K562 (cell line): Measurements from ENCODE around the gene DET1. TPM values are rescaled to one million over a fixed set of nuclear protein-coding genes. Genes with fewer than 3 reads are reported as not detected.

Experiments
- CBFB ChIP-seq: sonication (generic); formaldehyde crosslinking; IDR thresholded peaks from 2 replicates; pipeline ENCODE4 v1.4.0; 2020; ENCODE audit warnings: mild to moderate bottlenecking, missing genetic modification reagents
- FOXA1 ChIP-seq: fragments of 450-650 bp; IDR thresholded peaks from 2 replicates; pipeline ENCODE4 v1.6.1; 2016; ENCODE audit warnings: mild to moderate bottlenecking, borderline replicate concordance
- FUS ChIP-seq: fragments of 200-400 bp; formaldehyde crosslinking; optimal IDR thresholded peaks from 2 replicates; pipeline ENCODE3; 2017; ENCODE audit warnings: low read depth, low read length
- HMG20A ChIP-seq: fragments of 450-650 bp; formaldehyde crosslinking; conservative IDR thresholded peaks from 2 replicates; pipeline ENCODE4 v1.4.0; 2020; ENCODE audit warnings: mild to moderate bottlenecking, mixed read lengths
- KDM4B ChIP-seq, 2 experiments: fragments of 450-650 bp in 1 of 2; sonication (generic) in 1 of 2; IDR thresholded peaks; 2 replicates each; pipeline ENCODE4 v1.6.1; 2016 to 2017; ENCODE audit warnings: borderline replicate concordance in 2 of 2, antibody characterized with exemption in 1 of 2, low read depth in 1 of 2, mild to moderate bottlenecking in 1 of 2
- KLF13 ChIP-seq: fragments of 450-650 bp; IDR thresholded peaks from 2 replicates; pipeline ENCODE4 v1.6.1; 2016; ENCODE audit warnings: missing genetic modification characterization, low read depth, mild to moderate bottlenecking, missing compliant biosample characterization, moderate library complexity, borderline replicate concordance
- MCM2 ChIP-seq: fragments of 450-650 bp; IDR thresholded peaks from 2 replicates; pipeline ENCODE4 v1.6.1; 2017; ENCODE audit warnings: low read depth, mild to moderate bottlenecking
- NCOR1 ChIP-seq: fragments of 450-650 bp; IDR thresholded peaks from 2 replicates; pipeline ENCODE4 v1.6.1; 2016; ENCODE audit warnings: mild to moderate bottlenecking, moderate library complexity
- RBM34 ChIP-seq: fragments of 200-400 bp; formaldehyde crosslinking; IDR thresholded peaks from 2 replicates; pipeline ENCODE4 v1.6.1; 2018; ENCODE audit warnings: low read length, borderline replicate concordance; ENCODE audit not compliant: insufficient read depth
- SMARCA4 ChIP-seq: fragments of 450-650 bp; IDR thresholded peaks from 2 replicates; pipeline ENCODE4 v1.6.1; 2016
- SRSF1 ChIP-seq: fragments of 200-400 bp; formaldehyde crosslinking; IDR thresholded peaks from 2 replicates; pipeline ENCODE4 v1.6.1; 2017; ENCODE audit warnings: mild to moderate bottlenecking, low read depth, low read length, moderate library complexity
- SUPT5H ChIP-seq: fragments of 450-650 bp; IDR thresholded peaks from 2 replicates; pipeline ENCODE4 v1.6.1; 2016
- YY1 ChIP-seq, 3 experiments: IDR thresholded peaks; 2 replicates each; pipeline ENCODE4 v1.6.1; 2011; ENCODE audit warnings: low read length in 2 of 3, mild to moderate bottlenecking in 2 of 3, moderate library complexity in 2 of 3, borderline replicate concordance in 1 of 3, control low read depth in 1 of 3, low read depth in 1 of 3; ENCODE audit not compliant: insufficient read depth in 3 of 3, insufficient replicate concordance in 2 of 3, control insufficient read depth in 1 of 3, insufficient read length in 1 of 3; ENCODE audit errors: extremely low read depth in 1 of 3
- polyA plus RNA-seq, 8 experiments: library from polyadenylated mRNA; depleted of rRNA in 4 of 8; stranded (reverse) in 5 of 8; unstranded in 3 of 8; fragments of >200 nt; fragmentation: Nextera tagmentation in 2 of 8; fragmentation: Illumina TruSeq in 1 of 8; extraction: Ambion mirVana in 2 of 8; extraction: Trizol in 1 of 8; gene quantifications; 2 replicates each; pipeline versions ENCODE4 v1.2.1 to v1.2.3, GENCODE V29; 2011 to 2014; ENCODE audit warnings: inconsistent platforms in 1 of 8, missing spikeins in 1 of 8
- total RNA-seq, 7 experiments: library from RNA; depleted of rRNA in 6 of 7; stranded (reverse); fragments of >200 nt in 6 of 7; fragmentation: Illumina TruSeq in 2 of 7; extraction: Trizol in 2 of 7; gene quantifications; 2 replicates each; pipeline versions ENCODE4 v1.2.1 to v1.2.3, GENCODE V29; 2011 to 2021; ENCODE audit warnings: low replicate concordance in 1 of 7
- TF ChIP-seq, protein P1 (sequence below): sonication (generic); formaldehyde crosslinking; IDR thresholded peaks from 2 replicates; pipeline ENCODE4 v1.5.0; 2020; ENCODE audit warnings: missing genetic modification reagents
- TF ChIP-seq, protein P2 (sequence below), 2 experiments: fragments of 450-650 bp; conservative IDR thresholded peaks; 2 replicates each; pipeline ENCODE4 v1.6.1; 2017; ENCODE audit warnings: mild to moderate bottlenecking in 2 of 2, moderate library complexity in 2 of 2
- TF ChIP-seq, protein P3 (sequence below): fragments of 250-450 bp; sonication (Bioruptor Pico); IDR thresholded peaks from 2 replicates; pipeline ENCODE4 v1.8.0; 2022; ENCODE audit warnings: moderate library complexity, mild to moderate bottlenecking, inconsistent platforms
- TF ChIP-seq, protein P4 (sequence below): fragments of 250-450 bp; sonication (Bioruptor Pico); IDR thresholded peaks from 2 replicates; pipeline ENCODE4 v1.8.0; 2021; ENCODE audit warnings: borderline replicate concordance, mild to moderate bottlenecking, moderate library complexity; ENCODE audit not compliant: poor library complexity, severe bottlenecking
- TF ChIP-seq, protein P5 (sequence below): fragments of 250-450 bp; sonication (Bioruptor Pico); IDR thresholded peaks from 2 replicates; pipeline ENCODE4 v1.4.0; 2020; ENCODE audit warnings: mild to moderate bottlenecking, moderate library complexity

The DET1 gene
- total and polyA plus RNA-seq, 9 of the 15 experiments (the other 6 are each of a cell fraction or from before 2014, with no cell fraction given): 4.2 to 8.1 (median 6.0) TPM

DNA sequence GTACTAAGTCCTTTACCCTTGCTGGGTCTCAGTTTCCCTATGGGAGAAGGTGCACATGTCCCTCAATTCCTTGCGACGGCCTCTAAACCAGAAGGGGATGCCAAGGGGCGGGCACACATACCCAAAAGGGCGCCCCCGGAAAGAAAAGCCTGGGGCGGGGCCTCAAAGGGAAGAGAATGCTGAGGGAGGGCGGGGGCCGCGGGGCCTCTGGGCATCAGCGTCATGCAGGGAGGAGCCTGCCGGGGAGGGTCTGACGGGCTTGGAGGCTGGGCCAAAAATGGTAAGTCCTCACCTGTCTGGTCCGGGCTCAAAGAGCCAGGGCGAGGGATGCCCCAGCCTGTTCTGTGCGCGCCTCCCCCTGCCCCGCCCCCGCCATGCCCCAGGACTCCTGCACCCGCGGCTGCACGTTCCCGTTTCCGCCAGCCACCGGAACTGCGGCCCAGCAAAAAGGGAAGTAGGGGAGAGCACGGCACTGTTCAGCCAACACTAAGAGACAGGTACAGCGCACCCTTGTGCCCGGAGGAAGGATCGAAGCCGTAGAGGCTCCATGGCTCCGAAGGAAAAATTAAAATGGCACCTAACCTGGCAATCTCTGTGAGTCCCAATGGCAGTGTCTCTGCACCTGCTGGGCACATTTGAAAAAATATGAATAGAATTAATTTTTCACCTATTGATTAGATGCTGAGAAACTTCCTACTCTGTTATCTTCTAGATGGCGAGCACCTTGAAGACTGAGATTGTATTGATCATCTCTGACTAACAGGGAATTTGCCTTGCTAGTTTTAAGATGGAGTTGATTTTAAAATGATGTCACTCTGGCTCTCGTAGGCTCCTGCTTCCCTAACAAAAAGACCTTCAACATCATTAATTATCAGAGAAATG, at the start of gene DET1 (continued):
- TF ChIP-seq, protein P1, sequence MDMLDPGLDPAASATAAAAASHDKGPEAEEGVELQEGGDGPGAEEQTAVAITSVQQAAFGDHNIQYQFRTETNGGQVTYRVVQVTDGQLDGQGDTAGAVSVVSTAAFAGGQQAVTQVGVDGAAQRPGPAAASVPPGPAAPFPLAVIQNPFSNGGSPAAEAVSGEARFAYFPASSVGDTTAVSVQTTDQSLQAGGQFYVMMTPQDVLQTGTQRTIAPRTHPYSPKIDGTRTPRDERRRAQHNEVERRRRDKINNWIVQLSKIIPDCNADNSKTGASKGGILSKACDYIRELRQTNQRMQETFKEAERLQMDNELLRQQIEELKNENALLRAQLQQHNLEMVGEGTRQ (CRISPR knock-in tag): no peak
- TF ChIP-seq RBM34 (no peak), FOXA1 (no peak), HMG20A (CRISPR knock-in tag) (no peak), NCOR1 (peak; percentile 40; the same call in 1 of the 2 replicates), KDM4B (IDR thresholded peaks at IDR 0.05; ENCODE audit: borderline replicate concordance in 2 of 2, low read depth in 1 of 2) (peak in 1 of 2 experiments; percentile 95; a peak in 2 of 4 replicates), SMARCA4 (peak; percentile 33; the same call in 1 of the 2 replicates), SRSF1 (no peak), YY1 (IDR thresholded peaks at IDR 0.05; ENCODE audit: borderline replicate concordance in 1 of 3, control insufficient read depth in 1 of 3, extremely low read depth in 1 of 3, insufficient read depth in 3 of 3, insufficient read length in 1 of 3, insufficient replicate concordance in 2 of 3, low read depth in 1 of 3, low read length in 2 of 3) (peak; percentile 45 to 92 (median 82)), SUPT5H (peak; percentile 58), FUS (no peak), CBFB (CRISPR knock-in tag) (no peak), KLF13 (tag) (no peak), MCM2 (no peak)
- TF ChIP-seq, protein P2, sequence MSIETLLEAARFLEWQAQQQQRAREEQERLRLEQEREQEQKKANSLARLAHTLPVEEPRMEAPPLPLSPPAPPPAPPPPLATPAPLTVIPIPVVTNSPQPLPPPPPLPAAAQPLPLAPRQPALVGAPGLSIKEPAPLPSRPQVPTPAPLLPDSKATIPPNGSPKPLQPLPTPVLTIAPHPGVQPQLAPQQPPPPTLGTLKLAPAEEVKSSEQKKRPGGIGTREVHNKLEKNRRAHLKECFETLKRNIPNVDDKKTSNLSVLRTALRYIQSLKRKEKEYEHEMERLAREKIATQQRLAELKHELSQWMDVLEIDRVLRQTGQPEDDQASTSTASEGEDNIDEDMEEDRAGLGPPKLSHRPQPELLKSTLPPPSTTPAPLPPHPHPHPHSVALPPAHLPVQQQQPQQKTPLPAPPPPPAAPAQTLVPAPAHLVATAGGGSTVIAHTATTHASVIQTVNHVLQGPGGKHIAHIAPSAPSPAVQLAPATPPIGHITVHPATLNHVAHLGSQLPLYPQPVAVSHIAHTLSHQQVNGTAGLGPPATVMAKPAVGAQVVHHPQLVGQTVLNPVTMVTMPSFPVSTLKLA (conservative IDR thresholded peaks at IDR 0.05): peak; percentile 53 to 79
- TF ChIP-seq, protein P3, sequence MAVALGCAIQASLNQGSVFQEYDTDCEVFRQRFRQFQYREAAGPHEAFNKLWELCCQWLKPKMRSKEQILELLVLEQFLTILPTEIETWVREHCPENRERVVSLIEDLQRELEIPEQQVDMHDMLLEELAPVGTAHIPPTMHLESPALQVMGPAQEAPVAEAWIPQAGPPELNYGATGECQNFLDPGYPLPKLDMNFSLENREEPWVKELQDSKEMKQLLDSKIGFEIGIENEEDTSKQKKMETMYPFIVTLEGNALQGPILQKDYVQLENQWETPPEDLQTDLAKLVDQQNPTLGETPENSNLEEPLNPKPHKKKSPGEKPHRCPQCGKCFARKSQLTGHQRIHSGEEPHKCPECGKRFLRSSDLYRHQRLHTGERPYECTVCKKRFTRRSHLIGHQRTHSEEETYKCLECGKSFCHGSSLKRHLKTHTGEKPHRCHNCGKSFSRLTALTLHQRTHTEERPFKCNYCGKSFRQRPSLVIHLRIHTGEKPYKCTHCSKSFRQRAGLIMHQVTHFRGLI: peak; percentile 61; the same call in 1 of the 2 replicates
- TF ChIP-seq, protein P4, sequence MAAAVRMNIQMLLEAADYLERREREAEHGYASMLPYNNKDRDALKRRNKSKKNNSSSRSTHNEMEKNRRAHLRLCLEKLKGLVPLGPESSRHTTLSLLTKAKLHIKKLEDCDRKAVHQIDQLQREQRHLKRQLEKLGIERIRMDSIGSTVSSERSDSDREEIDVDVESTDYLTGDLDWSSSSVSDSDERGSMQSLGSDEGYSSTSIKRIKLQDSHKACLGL: no peak
- TF ChIP-seq, protein P5, sequence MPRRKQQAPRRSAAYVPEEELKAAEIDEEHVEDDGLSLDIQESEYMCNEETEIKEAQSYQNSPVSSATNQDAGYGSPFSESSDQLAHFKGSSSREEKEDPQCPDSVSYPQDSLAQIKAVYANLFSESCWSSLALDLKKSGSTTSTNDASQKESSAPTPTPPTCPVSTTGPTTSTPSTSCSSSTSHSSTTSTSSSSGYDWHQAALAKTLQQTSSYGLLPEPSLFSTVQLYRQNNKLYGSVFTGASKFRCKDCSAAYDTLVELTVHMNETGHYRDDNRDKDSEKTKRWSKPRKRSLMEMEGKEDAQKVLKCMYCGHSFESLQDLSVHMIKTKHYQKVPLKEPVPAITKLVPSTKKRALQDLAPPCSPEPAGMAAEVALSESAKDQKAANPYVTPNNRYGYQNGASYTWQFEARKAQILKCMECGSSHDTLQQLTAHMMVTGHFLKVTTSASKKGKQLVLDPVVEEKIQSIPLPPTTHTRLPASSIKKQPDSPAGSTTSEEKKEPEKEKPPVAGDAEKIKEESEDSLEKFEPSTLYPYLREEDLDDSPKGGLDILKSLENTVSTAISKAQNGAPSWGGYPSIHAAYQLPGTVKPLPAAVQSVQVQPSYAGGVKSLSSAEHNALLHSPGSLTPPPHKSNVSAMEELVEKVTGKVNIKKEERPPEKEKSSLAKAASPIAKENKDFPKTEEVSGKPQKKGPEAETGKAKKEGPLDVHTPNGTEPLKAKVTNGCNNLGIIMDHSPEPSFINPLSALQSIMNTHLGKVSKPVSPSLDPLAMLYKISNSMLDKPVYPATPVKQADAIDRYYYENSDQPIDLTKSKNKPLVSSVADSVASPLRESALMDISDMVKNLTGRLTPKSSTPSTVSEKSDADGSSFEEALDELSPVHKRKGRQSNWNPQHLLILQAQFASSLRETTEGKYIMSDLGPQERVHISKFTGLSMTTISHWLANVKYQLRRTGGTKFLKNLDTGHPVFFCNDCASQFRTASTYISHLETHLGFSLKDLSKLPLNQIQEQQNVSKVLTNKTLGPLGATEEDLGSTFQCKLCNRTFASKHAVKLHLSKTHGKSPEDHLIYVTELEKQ (CRISPR knock-in tag): no peak
